ENCODE results near the gene AQP5.

Gene AQP5

DNA sequence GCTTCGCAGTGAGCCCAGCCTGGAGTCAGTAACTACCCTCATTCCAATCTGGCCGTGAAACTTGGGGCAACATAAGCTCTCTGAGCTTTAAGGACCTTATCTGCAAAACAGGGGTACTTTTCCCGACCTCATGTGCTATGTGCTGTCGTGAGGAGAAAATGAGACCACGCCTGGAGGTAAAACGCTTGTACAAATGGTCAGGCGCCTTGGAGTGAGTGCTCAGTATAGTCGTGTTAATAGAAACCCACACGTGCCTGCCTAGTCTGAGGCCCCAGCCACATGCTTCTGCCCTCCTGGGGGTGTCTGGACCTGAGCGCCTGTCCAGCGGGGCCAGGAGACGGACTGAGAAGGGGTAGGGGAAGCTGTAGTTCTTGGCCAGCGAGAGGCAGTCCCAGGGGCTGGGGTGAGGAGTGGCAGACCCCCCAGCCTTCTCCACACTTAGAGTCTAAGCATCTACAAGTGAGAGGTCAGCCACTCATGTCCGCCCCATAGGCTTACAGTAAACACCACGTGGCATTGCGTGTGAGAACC is 4.9 kb downstream of the AQP5 start:
- no peak for FAIRE-seq

DNA sequence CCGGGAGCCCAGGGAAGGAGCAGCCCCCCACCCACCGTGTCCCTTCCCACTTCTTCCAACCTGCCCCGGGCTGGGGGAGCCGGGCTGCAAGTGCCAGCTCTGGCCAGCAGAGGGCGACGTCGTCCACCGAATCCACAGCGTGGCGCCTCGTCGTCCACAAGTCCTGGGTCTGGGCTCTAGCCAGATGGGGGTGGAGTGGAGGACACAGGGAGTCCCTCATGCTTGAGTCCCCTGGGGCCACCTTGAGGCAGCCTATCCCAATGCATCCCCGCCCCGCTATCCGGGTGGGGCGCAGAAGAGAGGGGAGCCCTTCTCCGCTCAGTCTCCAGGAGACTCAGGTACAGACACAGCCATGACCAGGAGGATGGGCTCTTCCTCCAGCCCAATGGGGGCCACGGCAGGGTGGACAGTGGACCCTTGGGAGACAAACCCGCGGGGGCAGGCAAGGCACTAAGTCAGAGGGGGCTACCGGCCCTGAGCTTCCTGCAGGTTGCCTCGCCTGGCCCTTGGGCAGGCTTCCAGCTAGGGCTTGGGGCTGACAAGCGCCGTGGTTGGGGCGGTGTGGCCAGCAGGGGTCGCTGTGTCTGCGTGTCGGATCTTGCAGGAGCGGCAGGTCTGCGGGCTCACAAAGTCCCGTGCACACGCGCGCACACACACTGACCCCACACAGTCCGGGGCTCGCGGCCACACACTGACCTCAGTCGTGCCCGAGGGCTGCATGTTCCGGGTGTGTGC is 5.5 kb downstream of the AQP5 start:
- FAIRE-seq: no peak

DNA sequence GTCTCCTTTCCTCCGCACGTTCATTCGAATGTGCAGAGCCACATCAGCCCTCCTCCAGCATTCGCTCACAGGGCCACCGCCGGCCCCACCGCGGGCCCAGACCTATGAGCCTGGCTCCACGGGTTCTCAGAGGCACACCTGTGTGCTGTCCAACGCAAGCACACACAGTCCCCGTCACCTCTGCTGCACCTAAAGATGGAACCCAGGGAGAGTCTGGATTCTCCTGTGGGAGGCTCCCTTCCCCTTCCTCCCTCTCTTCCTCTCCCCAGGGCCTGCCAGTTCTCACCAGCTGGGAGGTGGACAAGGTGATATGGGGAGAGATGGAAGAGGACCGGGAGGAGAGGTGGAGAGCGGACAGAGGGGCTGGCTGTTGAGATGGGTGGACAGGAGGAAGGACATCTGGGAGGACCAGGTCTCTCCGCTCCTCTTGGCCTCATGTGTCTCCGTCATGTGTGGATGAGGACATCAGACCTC is 6.1 kb downstream of the AQP5 start:
- no peak for FAIRE-seq

DNA sequence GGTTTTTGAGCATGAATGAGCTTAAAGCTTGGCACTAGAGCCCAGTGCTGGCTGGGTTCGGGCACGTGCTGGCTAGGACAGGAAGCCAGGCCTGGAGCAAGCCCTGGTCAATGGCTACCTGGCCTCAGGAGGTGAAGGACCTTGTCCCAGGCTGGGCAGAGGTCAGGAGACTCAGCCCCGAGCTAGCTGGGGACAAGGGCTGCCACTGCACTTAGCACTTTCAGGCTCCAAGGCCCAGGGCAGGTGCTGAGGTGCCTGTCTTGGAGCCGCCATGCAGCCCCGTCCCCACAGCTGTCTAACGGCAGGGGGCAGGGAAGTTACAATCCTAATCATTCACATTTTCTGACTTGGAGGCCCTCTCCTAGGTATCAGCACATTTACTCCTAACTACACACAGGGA is 6.8 kb downstream of the AQP5 start:
- FAIRE-seq: no peak

DNA sequence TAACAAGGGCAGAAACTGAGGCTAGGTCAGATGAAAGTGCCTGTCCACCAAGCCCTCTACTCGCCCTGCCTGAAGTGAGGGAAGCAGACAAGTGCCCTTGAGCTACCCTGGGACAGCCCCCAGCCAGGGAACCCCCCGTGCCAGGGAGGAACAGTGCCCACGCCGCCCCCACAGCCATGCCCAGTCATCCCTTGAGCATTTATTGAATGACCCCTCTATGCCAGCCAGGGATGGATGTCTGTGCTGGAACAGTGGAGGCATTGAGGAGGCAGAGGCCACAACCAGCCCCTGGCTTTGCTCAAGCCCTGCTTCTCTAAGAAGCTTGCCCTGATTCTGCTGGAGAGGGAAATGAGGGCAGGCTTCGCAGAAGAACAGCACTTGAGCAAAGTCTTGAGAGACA is 7.4 kb downstream of the AQP5 start:
- FAIRE-seq: no peak

DNA sequence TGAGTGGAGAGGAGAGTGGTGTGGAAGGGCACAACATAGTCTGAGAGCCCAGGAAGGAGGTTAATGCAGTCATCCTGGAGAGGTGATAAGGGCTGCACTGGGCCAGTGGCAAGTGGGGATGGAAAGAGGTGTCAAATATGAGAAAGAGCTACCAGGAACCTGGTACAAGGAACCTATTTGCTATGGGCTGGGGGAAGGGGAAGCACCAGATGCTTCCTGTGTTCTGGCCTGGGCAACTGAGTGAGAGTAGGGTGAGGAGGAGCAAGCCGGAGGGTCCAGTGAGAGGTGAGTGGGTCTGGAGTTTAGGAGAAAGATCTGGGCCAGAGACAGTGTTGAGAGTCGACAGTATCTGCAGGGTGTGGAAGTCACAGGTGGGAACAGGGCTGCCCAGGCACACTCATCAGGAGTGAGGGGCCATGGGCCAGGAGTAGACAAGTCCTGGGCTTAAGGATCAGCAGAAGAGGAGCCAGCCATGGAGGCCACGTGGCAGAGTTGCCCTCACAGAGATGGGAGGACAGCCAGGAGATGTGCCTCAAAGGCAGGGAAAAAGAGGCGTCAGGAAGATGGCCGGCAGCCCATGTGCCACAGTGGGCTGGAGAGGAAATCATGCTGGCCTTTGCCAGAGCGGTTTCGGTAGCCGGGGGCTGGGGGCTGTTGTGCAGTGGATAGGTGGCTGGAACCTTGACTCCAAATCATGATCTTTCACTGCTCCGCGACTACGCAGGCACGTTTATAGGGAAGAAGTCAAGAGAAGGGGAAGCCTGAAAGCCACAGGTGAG is 8.2 kb downstream of the AQP5 start:
- no peak for FAIRE-seq

DNA sequence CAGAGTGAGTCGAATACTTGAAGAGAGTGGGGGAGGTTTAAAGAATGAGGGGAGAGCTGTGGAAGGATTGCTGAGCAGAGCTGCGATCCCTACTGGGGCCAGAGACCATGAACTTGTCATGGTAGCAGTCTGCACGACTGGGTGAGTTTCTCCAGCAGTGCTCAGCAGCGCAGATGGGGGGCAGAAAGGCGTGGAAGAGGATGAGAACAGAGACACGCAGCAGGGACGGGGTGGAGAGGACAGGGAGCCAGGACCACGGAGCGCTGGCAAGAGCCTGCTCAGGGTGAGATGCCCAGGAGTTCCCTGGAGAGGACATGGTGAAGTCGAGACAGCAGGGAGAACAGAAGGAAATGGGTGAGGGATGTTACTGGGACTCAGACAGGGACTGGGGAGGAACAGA is 9.0 kb downstream of the AQP5 start:
- FAIRE-seq: no peak

DNA sequence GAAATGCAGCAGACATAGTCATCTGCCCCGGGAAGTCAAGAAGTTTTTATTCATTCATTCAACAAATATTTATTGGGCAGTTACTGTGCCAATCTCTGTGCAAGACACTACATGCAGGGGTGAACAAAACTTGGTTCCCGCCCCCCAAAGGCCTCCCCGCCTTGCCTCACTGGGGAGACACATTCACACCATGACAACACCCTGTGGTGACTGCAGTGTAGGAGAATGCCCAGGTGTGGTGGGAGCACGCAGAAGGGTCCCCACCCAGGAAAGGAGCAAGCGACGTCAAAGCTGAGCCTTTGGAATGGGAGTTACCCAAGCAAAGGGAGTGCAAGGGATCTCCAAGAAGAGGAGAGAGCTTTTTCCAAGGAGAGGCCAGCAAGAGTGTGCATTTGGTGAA is 9.5 kb downstream of the AQP5 start:
- FAIRE-seq: no peak

DNA sequence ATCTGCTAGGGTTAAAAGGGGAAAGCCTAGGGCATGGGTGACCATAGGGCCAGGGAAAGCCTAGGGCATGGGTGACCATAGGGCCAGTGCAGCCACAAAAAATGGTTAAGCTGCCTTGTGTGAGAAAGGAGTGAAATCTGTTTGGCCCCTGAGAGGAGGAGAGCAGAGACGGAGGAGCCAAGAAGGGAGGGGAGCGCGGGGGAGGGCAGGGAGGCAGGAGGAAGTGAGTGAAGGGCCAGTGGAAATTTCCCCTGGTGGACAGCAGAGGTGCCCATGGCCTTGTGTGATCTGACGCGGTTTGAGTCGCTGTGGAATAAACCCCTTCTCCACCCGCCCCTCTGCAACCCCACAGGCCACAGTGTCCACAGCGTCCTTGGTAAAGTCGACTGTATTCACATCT is 10.5 kb downstream of the AQP5 start:
- no peak for FAIRE-seq

DNA sequence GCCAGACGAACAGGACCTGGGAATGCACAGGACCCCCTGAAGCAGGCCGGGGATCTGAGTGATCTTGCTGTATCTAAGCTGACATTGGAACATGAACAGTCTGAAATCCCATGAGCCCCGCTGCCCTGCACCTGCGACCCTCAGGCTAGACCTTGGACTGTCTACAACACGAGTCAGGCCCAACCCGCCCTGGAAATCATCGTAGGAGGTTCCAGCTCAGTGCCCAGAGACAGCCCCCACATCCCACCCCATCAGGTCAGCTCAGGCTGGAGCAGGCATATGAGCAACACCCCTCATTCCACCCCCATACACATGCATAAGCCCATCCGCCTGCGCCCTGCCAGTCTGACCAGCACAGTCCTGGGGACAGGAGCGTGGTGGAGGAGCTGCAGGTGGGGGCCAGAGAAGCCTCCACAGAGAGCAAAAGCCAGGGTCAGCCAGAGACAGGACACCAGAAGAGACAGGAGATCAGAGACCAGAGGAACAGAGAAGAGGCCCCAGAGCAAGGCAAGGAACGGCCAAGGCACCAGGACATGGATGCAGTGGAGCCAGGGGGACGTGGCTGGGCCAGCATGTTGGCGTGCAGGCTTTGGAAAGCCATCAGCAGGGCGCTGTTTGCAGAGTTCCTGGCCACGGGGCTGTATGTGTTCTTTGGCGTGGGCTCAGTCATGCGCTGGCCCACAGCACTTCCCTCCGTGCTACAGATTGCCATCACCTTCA is 11.1 kb downstream of the AQP5 start, which contains the start of gene AQP6:
TSS of gene AQP6 (plus strand) at position 307 of the 720 bp plus-strand sequence. CDS start at position 534, 227 bp downstream.
- FAIRE-seq: no peak

DNA sequence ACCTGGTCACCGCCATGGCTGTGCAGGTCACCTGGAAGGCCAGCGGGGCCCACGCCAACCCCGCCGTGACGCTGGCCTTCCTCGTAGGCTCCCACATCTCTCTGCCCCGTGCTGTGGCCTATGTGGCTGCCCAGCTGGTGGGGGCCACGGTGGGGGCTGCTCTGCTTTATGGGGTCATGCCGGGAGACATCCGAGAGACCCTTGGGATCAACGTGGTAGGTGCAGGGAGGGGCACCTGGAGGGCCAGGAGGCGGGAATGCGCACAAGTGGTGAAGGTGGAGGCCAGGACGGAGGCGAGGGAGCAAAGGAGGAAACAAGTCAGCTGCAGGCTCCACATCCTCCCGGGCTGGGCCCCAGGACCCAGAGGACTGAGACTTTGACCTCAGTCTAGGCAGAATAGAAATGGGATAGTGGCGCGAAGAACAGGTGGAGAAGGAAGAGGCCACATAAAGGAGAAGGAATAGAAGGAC is 11.7 kb downstream of the AQP5 start:
- FAIRE-seq: no peak

DNA sequence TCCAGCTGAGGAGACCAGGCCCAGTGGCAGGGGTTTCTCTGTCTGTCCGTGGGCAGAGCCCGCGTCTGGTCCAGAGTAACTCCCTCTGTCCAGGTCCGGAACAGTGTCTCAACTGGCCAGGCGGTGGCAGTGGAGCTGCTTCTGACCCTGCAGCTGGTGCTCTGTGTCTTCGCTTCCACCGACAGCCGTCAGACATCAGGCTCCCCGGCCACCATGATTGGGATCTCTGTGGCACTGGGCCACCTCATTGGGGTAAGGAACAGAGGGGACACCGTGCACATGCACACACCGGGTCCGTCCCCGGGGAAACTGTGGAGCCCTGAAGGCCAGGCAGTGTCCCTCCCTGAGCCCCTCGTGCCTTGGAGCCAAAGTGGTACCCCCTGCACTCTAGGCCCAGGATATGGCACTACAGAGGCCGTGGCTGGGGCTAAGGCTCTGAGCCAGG is 12.6 kb downstream of the AQP5 start:
- FAIRE-seq: no peak

DNA sequence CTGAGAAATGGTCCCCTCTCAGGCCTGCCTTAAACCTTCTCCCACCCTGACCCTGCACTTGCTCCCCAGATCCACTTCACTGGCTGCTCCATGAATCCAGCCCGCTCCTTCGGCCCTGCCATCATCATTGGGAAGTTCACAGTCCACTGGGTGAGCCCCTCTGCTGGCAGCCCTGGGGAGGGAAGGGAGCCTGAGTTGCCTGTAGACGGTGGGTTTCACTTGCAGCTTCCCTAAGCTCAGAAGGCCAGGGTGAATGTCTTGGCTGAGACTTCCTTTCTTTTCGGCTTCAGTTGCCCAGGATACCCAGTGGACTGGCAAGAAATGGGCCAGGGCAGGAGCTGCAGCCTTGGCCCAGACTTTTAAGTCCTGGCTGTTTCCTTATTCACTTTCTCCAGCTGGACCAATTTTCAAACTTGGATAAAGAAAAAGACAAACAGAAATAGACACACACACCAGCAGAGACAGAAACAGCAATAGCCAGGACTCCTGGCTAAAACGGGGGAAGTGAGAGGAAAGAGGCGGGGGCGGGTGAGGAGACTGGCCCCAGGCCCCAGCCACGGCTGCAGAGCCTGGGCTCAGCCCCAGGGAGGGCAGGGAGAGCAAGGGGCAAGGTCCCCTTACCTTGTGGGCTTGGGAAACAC is 13.1 kb downstream of the AQP5 start:
- no peak for FAIRE-seq

DNA sequence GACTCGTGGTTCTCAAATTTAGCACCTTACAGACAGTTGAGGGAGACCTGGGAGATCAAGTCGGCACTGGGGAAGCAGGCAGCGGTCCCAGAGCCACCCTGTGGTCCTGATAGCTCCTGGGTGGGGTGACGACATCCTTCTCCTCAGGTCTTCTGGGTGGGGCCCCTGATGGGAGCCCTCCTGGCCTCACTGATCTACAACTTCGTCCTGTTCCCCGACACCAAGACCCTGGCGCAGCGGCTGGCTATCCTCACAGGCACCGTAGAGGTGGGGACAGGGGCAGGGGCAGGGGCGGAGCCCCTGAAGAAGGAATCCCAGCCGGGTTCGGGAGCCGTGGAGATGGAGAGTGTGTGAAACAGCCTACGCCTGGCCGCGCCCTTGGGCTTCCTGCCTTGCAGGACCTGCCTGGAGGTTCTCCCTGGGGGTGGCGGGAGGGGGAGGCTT is 13.7 kb downstream of the AQP5 start:
- FAIRE-seq: no peak

DNA sequence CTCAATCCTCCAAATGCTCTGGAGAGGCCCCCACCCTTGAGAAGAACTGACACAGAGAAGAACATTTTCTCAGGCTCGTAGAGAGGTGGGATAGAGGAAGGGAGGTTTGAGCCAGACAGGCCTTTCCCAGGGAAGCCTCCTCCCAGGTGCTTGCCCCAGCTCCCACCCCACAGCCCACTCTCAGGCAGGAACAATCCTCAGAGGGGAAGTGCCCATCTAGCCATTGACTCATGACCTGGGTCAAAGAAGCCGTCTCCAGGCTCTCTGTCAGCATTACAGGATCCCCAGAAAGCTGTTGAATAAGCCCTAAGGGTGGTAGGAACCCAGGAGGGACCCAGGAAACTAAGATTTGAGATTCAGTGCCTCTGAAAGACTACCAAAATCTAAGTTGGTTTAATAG is 14.9 kb downstream of the AQP5 start:
- FAIRE-seq: no peak

DNA sequence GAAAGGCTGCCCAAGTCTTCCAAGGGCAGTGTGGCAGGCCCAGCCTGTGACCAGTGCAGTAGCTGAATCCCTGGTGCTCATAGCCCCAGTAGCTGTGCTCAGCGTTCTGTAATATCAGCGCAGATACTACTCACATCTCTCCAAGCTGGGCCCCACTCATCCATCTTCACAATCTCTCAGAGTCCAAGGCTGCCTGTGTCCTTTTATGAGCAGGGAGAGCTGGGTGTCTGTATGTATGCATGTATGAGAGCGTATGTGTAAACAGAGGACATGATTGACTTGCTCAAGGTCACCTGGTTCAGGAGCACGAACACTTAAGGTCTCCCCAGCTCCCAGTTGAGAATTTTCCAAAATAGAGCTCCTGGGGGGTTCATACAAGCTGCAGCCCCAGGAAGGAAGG is 16.5 kb downstream of the AQP5 start:
- no peak for FAIRE-seq

DNA sequence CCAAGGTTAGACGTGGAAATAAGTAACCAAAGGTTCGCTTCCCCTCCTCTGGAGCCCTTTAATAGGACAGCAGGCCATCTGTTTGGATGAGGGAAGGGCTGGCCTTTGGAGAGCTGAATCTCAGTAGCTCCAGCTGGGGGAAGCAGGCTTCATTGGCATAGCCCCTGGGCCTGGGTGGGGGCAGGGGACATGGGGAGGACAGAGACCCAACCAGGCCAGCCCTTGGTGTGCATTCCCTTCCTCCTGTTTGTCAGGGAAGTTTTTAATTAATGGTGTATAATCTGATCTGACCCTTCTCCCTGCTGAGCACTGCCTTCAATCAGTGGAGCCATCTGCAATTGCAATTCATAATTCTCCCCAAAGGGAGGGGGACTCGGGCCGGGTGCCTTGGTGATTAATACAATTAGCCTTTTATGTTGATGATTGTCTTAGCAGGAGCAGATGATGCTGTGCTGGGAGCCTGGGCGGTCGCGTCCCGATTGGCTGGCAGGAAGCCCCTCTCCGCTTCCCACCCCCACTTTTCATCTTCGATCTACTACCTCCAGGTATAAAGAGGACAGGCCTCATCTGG is 17.4 kb downstream of the AQP5 start:
- FAIRE-seq: no peak

DNA sequence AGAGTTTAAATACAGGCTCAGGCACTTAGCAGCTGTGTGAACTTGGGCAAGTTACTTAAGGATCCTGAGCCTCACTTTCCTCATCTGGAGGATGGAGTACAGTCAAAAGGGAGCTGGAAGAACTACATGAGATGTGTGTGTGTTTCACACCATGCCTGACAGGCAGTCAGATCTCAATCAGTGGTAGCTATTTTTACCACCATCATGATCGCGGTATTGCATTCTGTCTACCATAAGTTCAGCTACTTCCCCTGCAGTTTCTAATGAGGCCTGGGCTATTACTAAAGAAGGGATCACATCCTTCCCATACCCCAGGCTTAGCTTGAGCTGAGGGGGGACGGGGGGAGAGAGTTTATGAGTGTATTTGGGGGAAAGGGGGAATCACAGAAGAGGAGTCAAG is 18.1 kb downstream of the AQP5 start:
- FAIRE-seq: no peak

DNA sequence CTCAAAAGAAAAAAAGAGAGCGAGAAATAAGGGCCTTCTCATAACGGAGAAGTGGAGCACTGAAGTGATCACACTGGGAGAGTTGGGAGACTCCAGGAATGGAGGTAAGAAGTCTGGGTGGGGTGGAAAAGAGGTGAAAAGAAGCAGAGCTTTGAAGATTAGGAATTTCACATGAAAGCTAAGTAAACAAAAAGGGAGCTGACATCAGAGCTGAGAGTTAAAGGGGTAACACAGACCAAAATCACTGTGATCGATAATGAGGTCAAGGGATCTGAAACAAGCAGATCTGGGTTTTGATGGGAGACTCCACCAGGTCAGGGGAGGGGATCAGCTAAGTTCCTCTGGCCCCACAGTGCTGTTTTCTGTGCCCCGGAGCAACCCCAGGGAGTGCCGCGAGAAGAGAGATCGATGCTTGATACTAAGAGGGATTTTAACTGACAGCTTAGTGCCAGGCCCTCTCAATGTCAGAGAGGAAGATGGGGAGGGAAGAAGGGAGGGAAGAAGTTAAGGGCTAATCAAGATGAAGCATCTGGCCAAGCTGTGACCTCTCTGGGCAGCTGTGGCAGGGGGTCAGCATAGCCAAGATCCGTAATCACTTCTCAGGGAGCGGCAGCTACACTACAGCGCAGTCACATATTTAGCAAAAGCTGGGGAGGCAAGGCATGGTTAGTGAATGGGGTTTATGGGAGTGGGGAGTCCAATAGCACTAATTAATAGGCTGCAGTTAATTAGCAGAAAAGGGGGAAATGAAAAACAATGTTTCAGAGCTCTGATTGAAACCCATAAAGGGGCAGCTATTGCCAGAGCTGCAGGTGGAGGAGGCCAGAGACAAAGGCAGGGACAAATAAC is 19.1 kb downstream of the AQP5 start:
- FAIRE-seq: no peak

DNA sequence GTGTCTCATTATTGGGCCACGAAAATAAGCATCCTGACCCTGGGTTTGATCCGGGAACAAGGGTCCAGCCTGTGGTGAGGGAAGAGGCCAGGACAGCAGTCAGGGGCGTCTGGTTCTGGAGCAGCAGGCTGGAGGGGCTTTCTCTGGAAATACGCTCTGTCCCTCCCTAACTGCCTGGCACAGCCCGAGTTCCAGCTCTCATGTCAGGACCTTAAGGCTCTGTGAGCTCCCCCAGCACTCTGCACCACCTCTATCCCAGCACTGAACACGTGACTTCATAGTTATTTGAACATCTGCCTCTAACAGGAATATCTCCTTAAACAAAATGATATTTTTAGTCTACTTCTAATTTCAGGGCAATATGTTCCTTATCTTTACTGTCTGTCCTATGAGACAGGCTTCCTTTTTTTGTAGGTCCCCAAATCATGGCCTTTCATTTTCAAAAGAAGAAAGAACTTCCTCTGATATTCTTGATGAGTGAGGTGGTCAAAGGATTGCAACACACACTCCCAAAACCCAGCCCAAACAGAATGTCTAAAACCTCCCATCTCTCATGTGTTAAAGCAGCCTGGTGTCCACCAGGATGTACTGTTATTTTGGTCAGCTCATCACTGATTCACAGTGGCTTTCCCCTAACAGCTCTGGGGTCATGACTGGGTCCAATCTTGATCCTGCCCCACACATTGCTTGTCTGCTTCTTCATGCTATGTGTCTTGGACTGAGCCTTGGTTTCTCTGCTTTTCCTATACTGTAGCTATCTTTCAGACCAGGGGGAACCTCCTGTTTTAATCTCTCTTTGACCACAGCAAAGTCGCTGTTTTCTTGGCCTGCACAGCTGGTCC is 20.8 kb downstream of the AQP5 start:
- FAIRE-seq: no peak

Data from G401.6 (cell line).